CD14-positive monocyte (primary cell): Measurements from ENCODE around the gene LGALS16. TPM values are rescaled to one million over a fixed set of nuclear protein-coding genes. Genes with fewer than 3 reads are reported as not detected.

Experiments
- DNase-seq, 3 donors: peaks; one replicate each; pipeline ENCODE4 v3.0.0-alpha.2; 2011 to 2022
- H2AFZ ChIP-seq: 2 replicates; pipeline ENCODE4 v1.6.0; 2012; ENCODE audit warnings: mild to moderate bottlenecking, low read depth, low read length, inconsistent platforms; ENCODE audit not compliant: insufficient read depth, poor library complexity, severe bottlenecking
- H3K27ac ChIP-seq, 2 donors: 1 replicate in 1 of 2; 2 replicates in 1 of 2; pipeline ENCODE4 v1.5.1; 2012 to 2013; ENCODE audit warnings: low read length in 2 of 2, control low read depth in 1 of 2, inconsistent platforms in 1 of 2, low read depth in 1 of 2, mild to moderate bottlenecking in 1 of 2
- H3K27me3 ChIP-seq, 2 donors: one replicate each; pipeline versions ENCODE4 v1.6.0 to v1.6.1; 2011 to 2013; ENCODE audit warnings: low read length in 2 of 2; ENCODE audit not compliant: control insufficient read depth in 2 of 2, insufficient read depth in 2 of 2
- H3K36me3 ChIP-seq, 2 donors: replicated peaks in 1 of 2; 1 replicate in 1 of 2; 2 replicates in 1 of 2; pipeline versions ENCODE4 v1.5.1 to v1.6.1; 2012 to 2013; ENCODE audit warnings: low read length in 2 of 2, control low read depth in 1 of 2, inconsistent platforms in 1 of 2, mild to moderate bottlenecking in 1 of 2; ENCODE audit not compliant: insufficient read depth in 2 of 2, control insufficient read depth in 1 of 2
- H3K4me1 ChIP-seq, 2 donors: 1 replicate in 1 of 2; 2 replicates in 1 of 2; pipeline versions ENCODE4 v1.5.1 to v1.6.1; 2012 to 2013; ENCODE audit warnings: low read length in 2 of 2, control low read depth in 1 of 2, inconsistent platforms in 1 of 2, mild to moderate bottlenecking in 1 of 2, moderate library complexity in 1 of 2; ENCODE audit not compliant: insufficient read depth in 2 of 2, control insufficient read depth in 1 of 2
- H3K4me2 ChIP-seq: replicated peaks from 2 replicates; pipeline ENCODE3; 2012; ENCODE audit warnings: low read length, moderate library complexity, mild to moderate bottlenecking; ENCODE audit not compliant: poor library complexity, severe bottlenecking; ENCODE audit errors: extremely low read depth
- H3K4me3 ChIP-seq, 3 experiments: fragments of 200-600 bp in 1 of 3; sonication (generic) in 1 of 3; replicated peaks in 1 of 3; 1 replicate in 2 of 3; 2 replicates in 1 of 3; pipeline ENCODE4 v1.5.1; 2011 to 2013; ENCODE audit warnings: low read length in 3 of 3, mild to moderate bottlenecking in 3 of 3, control low read depth in 2 of 3, low read depth in 2 of 3, inconsistent platforms in 1 of 3, moderate library complexity in 1 of 3
- H3K79me2 ChIP-seq: 2 replicates; pipeline ENCODE4 v1.6.0; 2012; ENCODE audit warnings: mild to moderate bottlenecking, control low read depth, inconsistent platforms, low read length, moderate library complexity; ENCODE audit not compliant: insufficient read depth
- H3K9ac ChIP-seq: 2 replicates; pipeline ENCODE4 v1.6.0; 2017; ENCODE audit warnings: low read length, mild to moderate bottlenecking; ENCODE audit not compliant: insufficient read depth, poor library complexity, severe bottlenecking
- H3K9me3 ChIP-seq, 2 donors: replicated peaks in 1 of 2; 1 replicate in 1 of 2; 2 replicates in 1 of 2; pipeline versions ENCODE4 v1.5.1 to v1.6.1; 2012 to 2013; ENCODE audit warnings: low read length in 2 of 2, control low read depth in 1 of 2; ENCODE audit not compliant: control insufficient read depth in 1 of 2, insufficient read depth in 1 of 2
- H4K20me1 ChIP-seq: 2 replicates; pipeline ENCODE4 v1.6.0; 2012; ENCODE audit warnings: mild to moderate bottlenecking, low read length, control low read depth, moderate library complexity; ENCODE audit not compliant: insufficient read depth
- H3K27ac Mint-ChIP-seq, 7 donors: one replicate each; pipeline ENCODE4 v1.8.0; 2020; ENCODE audit warnings: mild to moderate bottlenecking in 7 of 7, mixed read lengths in 7 of 7, moderate library complexity in 6 of 7, inconsistent platforms in 2 of 7
- H3K27me3 Mint-ChIP-seq, 3 donors: one replicate each; pipeline ENCODE4 v1.8.0; 2021 to 2022; ENCODE audit warnings: low read depth in 3 of 3, mild to moderate bottlenecking in 3 of 3, mixed read lengths in 3 of 3, moderate library complexity in 3 of 3, inconsistent platforms in 1 of 3
- H3K36me3 Mint-ChIP-seq, 2 donors: one replicate each; pipeline ENCODE4 v1.8.0; 2020; ENCODE audit warnings: mixed read lengths in 2 of 2, inconsistent platforms in 1 of 2, mild to moderate bottlenecking in 1 of 2
- H3K4me1 Mint-ChIP-seq: one replicate; pipeline ENCODE4 v1.8.0; 2020; ENCODE audit warnings: mild to moderate bottlenecking, mixed read lengths
- H3K4me3 Mint-ChIP-seq, 2 donors: one replicate each; pipeline ENCODE4 v1.8.0; 2020; ENCODE audit warnings: mild to moderate bottlenecking in 2 of 2, mixed read lengths in 2 of 2, moderate library complexity in 1 of 2
- H3K9me3 Mint-ChIP-seq, 7 donors: one replicate each; pipeline ENCODE4 v1.8.0; 2020 to 2022; ENCODE audit warnings: mixed read lengths in 7 of 7, mild to moderate bottlenecking in 6 of 7, moderate library complexity in 6 of 7, inconsistent platforms in 2 of 7
- WGBS: methylation state at CpG from one replicate; pipeline ENCODE4 v1.1.5; 2013; ENCODE audit warnings: missing lambda C conversion rate; ENCODE audit not compliant: insufficient coverage; 5-methylcytosine and 5-hydroxymethylcytosine counted together
- intact Hi-C, 2 donors: fragments of 100-400 bp; cut with micrococcal nuclease; formaldehyde crosslinking; loops; one replicate each; pipeline versions ENCODE4 v1.15.0 to v1.15.1; 2023
- polyA plus RNA-seq, 3 donors: library from polyadenylated mRNA; depleted of rRNA in 1 of 3; unstranded in 2 of 3; stranded (reverse) in 1 of 3; fragments of 300-500 nt in 2 of 3; fragments of >200 nt in 1 of 3; fragmentation: Illumina TruSeq in 2 of 3; gene quantifications; 1 replicate in 2 of 3; 2 replicates in 1 of 3; pipeline ENCODE4 v1.2.3, GENCODE V29; 2012 to 2021
- TF ChIP-seq, protein P1 (sequence below): fragments of 200-600 bp; IDR thresholded peaks from one replicate; pipeline ENCODE4 v1.8.0; 2022; ENCODE audit warnings: antibody characterized with exemption, mild to moderate bottlenecking

Gene LGALS16
- polyA plus RNA-seq, 3 donors: not detected

DNA sequence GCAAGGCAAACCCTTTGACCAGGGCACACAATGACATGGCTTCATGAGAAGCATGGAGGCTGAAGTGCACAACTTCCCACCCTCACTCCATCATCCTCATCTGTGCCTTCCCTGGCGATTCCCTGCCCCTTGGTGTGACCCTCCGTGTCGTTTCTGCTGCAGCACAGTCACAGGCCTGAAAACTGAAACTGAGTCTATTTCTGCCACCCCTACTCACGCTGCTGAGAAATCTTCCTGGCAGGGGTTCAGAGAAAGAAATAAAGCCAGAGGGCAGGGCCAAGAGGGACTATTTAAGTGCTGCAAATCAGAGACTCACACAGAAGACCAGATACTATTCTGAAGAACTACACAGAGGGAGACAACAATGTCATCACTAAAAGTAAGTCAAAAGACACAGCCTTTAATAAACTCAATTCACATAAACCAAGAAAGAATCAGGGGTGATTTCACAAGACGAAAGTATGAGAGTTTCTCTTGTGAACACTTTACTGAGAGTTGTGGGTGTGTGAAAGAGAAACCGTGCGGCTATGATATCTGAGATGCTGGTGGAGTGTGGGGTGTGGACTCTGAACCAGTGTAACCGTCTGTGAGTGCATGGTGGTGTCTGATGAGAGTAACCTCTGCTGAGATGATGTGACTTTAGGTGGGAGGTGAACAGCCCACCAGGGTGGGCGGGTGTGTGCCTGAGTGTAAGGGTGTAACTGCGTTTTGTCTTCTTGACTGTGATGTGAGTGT, 23.5 kb downstream of the LGALS16 start:
- peaks cover 8% of the 10 kb centered on the region for H3K4me1 Mint-ChIP-seq
- no peak overlapping the region for H3K4me3 Mint-ChIP-seq
- no peaks in the 10 kb centered on the region for H3K9me3 ChIP-seq
- intact Hi-C loops: loop anchor here in 1 of 2 donors (10.0 kb wide), 1 partner anchor 184 kb away; the partner anchor contains the start of gene DLL3
- peaks cover 0 to 6% (median 3%) of the 10 kb centered on the region in 3 donors for H3K27me3 Mint-ChIP-seq
- H3K4me1 ChIP-seq: no peaks in the 10 kb centered on the region
- H3K4me3 ChIP-seq: no peak overlapping the region
- H3K36me3 ChIP-seq: no peaks in the 10 kb centered on the region
- no peak overlapping the region for H3K27ac ChIP-seq
- H2AFZ ChIP-seq: no peak overlapping the region
- peaks cover 0 to 2% (median 0%) of the 10 kb centered on the region in 7 donors for H3K9me3 Mint-ChIP-seq
- no peak overlapping the region for H3K27ac Mint-ChIP-seq
- no peaks in the 10 kb centered on the region for H4K20me1 ChIP-seq
- DNase-seq: no peak
- no peaks in the 10 kb centered on the region for H3K27me3 ChIP-seq
- no peaks in the 10 kb centered on the region for H3K36me3 Mint-ChIP-seq
- H3K79me2 ChIP-seq: no peaks in the 10 kb centered on the region
- H3K9ac ChIP-seq: no peak overlapping the region
- 82% methylated on average over 5 of the region's 10 CpGs for WGBS
- H3K4me2 ChIP-seq: no peak overlapping the region
- TF ChIP-seq, protein P1, sequence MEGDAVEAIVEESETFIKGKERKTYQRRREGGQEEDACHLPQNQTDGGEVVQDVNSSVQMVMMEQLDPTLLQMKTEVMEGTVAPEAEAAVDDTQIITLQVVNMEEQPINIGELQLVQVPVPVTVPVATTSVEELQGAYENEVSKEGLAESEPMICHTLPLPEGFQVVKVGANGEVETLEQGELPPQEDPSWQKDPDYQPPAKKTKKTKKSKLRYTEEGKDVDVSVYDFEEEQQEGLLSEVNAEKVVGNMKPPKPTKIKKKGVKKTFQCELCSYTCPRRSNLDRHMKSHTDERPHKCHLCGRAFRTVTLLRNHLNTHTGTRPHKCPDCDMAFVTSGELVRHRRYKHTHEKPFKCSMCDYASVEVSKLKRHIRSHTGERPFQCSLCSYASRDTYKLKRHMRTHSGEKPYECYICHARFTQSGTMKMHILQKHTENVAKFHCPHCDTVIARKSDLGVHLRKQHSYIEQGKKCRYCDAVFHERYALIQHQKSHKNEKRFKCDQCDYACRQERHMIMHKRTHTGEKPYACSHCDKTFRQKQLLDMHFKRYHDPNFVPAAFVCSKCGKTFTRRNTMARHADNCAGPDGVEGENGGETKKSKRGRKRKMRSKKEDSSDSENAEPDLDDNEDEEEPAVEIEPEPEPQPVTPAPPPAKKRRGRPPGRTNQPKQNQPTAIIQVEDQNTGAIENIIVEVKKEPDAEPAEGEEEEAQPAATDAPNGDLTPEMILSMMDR: no peak

DNA sequence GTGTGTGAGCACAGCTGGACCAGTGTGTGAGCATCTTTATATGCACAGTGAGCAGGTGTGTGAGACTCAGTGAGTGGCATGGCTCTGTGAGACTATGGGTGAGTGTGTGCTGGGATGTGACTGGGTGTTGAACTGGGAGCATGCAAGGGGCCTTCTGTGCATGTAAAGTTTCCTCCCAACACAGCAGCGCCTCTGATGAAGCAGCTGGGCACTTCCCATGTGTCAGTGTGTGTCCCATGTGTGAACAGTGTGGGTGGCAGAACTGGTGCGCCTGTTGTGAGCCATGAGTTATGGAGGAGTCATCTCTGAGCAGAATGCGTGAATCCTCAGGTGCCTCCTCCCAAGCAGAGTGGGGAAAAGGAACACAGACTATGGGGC, 24.1 kb downstream of the LGALS16 start:
- Histone ChIP-seq H4K20me1 (no peaks in the 10 kb centered on the region), H3K79me2 (no peaks in the 10 kb centered on the region), H3K27ac (no peak overlapping the region), H3K36me3 (no peaks in the 10 kb centered on the region), H3K27me3 (no peaks in the 10 kb centered on the region), H2AFZ (no peak overlapping the region), H3K4me2 (no peak overlapping the region), H3K9me3 (no peaks in the 10 kb centered on the region), H3K9ac (no peak overlapping the region), H3K4me1 (no peaks in the 10 kb centered on the region), H3K4me3 (no peak overlapping the region)
- TF ChIP-seq, protein P1: no peak
- no peak overlapping the region for H3K4me3 Mint-ChIP-seq
- intact Hi-C loops: loop anchor here in 1 of 2 donors (10.0 kb wide), 1 partner anchor 185 kb away; the partner anchor contains the start of gene DLL3
- no peak overlapping the region for H3K27ac Mint-ChIP-seq
- no peak for DNase-seq
- peaks cover 8% of the 10 kb centered on the region for H3K4me1 Mint-ChIP-seq
- 100% methylated on average over 1 of the region's 3 CpGs for WGBS
- peaks cover 0 to 2% (median 0%) of the 10 kb centered on the region in 7 donors for H3K9me3 Mint-ChIP-seq
- peaks cover 0 to 6% (median 3%) of the 10 kb centered on the region in 3 donors for H3K27me3 Mint-ChIP-seq
- no peaks in the 10 kb centered on the region for H3K36me3 Mint-ChIP-seq
